ENCODE data around the gene ZNF384. TPM values are rescaled to one million over a fixed set of nuclear protein-coding genes. Genes with fewer than 3 reads are reported as not detected.

Gene ZNF384
- total RNA-seq, 4 donors from 2014 or later: 26.2 to 52.5 (median 38.2) TPM

DNA sequence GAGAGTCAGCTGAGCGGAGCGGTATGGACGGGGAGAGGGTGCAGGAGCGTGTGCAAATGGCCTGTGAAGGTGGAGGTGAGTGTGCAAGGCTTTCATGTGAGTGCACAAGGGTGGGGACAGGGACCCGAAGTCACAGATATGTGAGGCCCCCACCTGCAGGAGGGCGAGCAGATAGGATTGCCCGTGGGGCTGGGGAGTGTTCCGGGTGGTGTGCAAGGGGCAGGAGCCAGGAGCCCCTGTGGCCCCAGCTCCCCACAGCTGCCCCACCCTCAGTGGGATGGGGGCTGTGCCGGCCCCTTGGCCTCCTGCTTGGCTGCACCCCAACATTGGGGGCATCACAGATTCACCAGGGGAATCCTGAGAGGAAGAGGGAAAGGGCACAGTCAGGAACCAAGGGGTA lies 5.5 kb upstream of the ZNF384 start:
- peaks cover 0 to 22% (median 9%) of the 10 kb centered on the region in 4 donors for H3K4me1 ChIP-seq
- WGBS, 2 donors: 83% methylated on average over 9 of the region's 9 CpGs
- TF ChIP-seq EP300 (IDR thresholded peaks at IDR 0.05): no peak
- no peak for TF ChIP-seq POLR2A (IDR thresholded peaks at IDR 0.05)
- TF ChIP-seq, protein P1, sequence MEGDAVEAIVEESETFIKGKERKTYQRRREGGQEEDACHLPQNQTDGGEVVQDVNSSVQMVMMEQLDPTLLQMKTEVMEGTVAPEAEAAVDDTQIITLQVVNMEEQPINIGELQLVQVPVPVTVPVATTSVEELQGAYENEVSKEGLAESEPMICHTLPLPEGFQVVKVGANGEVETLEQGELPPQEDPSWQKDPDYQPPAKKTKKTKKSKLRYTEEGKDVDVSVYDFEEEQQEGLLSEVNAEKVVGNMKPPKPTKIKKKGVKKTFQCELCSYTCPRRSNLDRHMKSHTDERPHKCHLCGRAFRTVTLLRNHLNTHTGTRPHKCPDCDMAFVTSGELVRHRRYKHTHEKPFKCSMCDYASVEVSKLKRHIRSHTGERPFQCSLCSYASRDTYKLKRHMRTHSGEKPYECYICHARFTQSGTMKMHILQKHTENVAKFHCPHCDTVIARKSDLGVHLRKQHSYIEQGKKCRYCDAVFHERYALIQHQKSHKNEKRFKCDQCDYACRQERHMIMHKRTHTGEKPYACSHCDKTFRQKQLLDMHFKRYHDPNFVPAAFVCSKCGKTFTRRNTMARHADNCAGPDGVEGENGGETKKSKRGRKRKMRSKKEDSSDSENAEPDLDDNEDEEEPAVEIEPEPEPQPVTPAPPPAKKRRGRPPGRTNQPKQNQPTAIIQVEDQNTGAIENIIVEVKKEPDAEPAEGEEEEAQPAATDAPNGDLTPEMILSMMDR (IDR thresholded peaks at IDR 0.05): no peak
- peaks cover 0 to 28% of the 10 kb centered on the region in 2 donors for H3K27me3 ChIP-seq
- no peak for DNase-seq (ENCODE audit: low spot score in 2 of 2)
- H3K36me3 ChIP-seq: no peaks in the 10 kb centered on the region
- H3K4me3 ChIP-seq: no peak overlapping the region
- H3K9me3 ChIP-seq: no peaks in the 10 kb centered on the region
- H3K27ac ChIP-seq: no peak overlapping the region

DNA sequence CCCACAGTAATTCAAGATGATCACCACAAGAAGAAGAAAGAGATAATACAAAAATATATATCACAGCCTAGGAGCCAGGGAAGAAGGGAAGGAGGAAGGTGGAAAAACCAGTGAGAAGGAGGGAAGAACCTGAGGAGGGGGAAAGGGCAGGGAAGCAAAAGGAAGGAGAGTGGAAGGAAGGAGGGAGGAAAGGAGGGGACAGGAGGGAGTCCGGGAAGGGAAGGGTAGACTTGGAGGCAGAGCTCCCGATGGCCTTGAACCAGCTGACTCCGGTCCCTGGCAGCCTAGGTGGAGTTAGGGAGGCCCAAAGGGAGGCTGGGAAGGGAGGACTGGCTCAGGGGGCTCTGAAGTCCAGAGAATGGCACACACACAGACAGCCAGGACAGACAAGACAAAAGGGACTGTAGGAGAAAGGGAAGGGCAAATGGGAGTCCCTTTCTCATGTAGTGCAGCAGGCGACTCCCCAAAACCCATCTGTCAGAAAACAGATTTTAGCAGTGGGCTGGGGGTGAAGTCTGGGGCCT lies 4.7 kb upstream of the ZNF384 start:
- DNase-seq (ENCODE audit: low spot score in 2 of 2): no peak
- Histone ChIP-seq H3K9me3 (no peaks in the 10 kb centered on the region), H3K4me1 (peaks cover 0 to 20% (median 7%) of the 10 kb centered on the region in 4 donors), H3K27me3 (peaks cover 0 to 20% of the 10 kb centered on the region in 2 donors), H3K36me3 (no peaks in the 10 kb centered on the region), H3K27ac (no peak overlapping the region), H3K4me3 (no peak overlapping the region)
- TF ChIP-seq, protein P1 (IDR thresholded peaks at IDR 0.05): no peak
- no peak for TF ChIP-seq POLR2A (IDR thresholded peaks at IDR 0.05)
- TF ChIP-seq EP300 (IDR thresholded peaks at IDR 0.05): no peak
- 68 to 74% methylated on average over 4 of the region's 4 CpGs for WGBS, 2 donors

DNA sequence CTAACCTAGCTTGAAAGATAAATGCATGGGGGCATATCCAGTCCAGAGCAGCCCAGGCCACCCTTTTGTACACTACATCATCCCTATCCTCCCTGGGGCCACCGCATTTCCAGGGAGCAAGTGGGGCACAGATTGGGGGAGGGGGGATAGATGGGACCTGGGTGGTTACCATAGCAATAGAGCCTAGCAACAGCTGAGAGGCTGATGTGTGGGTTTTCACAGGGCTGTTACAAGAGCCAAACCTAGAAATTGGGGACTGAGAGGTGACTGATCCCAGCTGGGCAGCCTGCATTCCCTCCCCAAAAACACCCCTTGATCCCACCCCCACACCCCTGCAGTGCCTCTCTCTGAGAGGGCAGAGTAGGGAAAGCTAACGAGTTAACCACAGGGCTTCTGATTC lies 3.7 kb upstream of the ZNF384 start:
- DNase-seq (ENCODE audit: low spot score in 2 of 2): no peak
- 55 to 58% methylated on average over 2 of the region's 2 CpGs for WGBS, 2 donors
- Histone ChIP-seq H3K4me1 (peaks cover 3 to 26% (median 12%) of the 10 kb centered on the region in 4 donors), H3K9me3 (no peaks in the 10 kb centered on the region), H3K36me3 (no peaks in the 10 kb centered on the region), H3K4me3 (no peak overlapping the region), H3K27ac (no peak overlapping the region), H3K27me3 (peaks cover 0 to 9% of the 10 kb centered on the region in 2 donors)
- TF ChIP-seq POLR2A (IDR thresholded peaks at IDR 0.05) (no peak), EP300 (IDR thresholded peaks at IDR 0.05) (no peak)
- TF ChIP-seq, protein P1 (IDR thresholded peaks at IDR 0.05): no peak

DNA sequence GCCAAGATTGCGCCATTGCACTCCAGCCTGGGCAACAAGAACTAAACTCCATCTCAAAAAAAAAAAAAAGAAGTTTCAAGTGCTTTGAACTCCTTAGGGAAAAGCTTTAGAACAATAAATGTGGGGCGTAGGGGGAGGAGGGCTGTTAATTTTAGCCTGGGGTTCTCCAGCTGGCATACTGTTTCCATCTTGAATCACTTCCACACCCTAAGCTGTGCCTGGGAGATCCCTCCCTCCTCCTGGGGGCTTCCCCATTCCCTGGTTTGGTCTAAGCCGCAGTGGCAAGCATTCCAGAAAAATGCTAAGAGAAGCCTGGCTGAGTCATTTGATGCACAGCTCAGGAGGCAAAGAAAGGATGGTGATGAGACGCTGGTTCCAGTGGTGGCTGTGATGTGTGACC lies 2.3 kb upstream of the ZNF384 start:
- H3K4me3 ChIP-seq: no peak overlapping the region
- peaks cover 0 to 4% (median 0%) of the 10 kb centered on the region in 3 donors for H3K36me3 ChIP-seq
- no peak for TF ChIP-seq POLR2A (IDR thresholded peaks at IDR 0.05)
- no peak for TF ChIP-seq EP300 (IDR thresholded peaks at IDR 0.05)
- TF ChIP-seq, protein P1 (IDR thresholded peaks at IDR 0.05): no peak
- 60 to 63% methylated on average over 4 of the region's 4 CpGs for WGBS, 2 donors
- H3K27me3 ChIP-seq: no peaks in the 10 kb centered on the region
- DNase-seq (ENCODE audit: low spot score in 2 of 2): no peak
- peaks cover 3 to 41% (median 21%) of the 10 kb centered on the region in 4 donors for H3K4me1 ChIP-seq
- no peak overlapping the region for H3K27ac ChIP-seq
- H3K9me3 ChIP-seq: no peaks in the 10 kb centered on the region

DNA sequence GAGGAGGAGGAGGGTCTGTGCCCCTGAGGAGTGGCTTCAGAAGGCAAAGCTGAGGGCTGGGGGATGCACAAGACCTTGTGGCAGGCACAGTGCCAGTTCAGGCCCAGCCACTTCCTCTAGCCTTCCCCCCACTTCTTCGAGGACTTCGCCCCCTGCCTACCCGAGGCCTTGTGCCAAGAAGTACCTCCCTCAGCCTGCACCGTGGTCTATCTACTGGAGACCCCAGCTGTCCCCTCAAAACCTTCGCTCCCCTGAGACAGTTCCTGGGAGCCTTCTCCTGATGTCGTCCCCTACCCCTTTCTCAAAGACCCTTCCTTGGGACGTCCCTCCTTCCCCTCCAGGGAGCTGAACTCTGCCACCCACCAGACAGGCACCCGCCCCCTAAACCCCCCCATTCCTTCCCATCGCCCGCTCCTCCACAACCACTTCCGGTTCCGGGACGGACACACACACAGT lies 604 bp downstream of the ZNF384 start:
- no peaks in the 10 kb centered on the region for H3K27me3 ChIP-seq
- H3K4me1 ChIP-seq: peaks cover 3 to 65% (median 23%) of the 10 kb centered on the region in 4 donors
- H3K27ac ChIP-seq: peak overlapping the region; percentile 97 to 99 (median 98)
- TF ChIP-seq POLR2A (IDR thresholded peaks at IDR 0.05): no peak
- TF ChIP-seq, protein P1 (IDR thresholded peaks at IDR 0.05): no peak
- no peak for TF ChIP-seq EP300 (IDR thresholded peaks at IDR 0.05)
- peaks cover 0 to 16% (median 0%) of the 10 kb centered on the region in 3 donors for H3K36me3 ChIP-seq
- DNase-seq (ENCODE audit: low spot score in 2 of 2): peak in 1 of 2 donors; percentile 89
- WGBS, 2 donors: 0 to 1% methylated on average over 13 of the region's 13 CpGs
- H3K4me3 ChIP-seq: peak overlapping the region; percentile 77 to 99 (median 98)
- H3K9me3 ChIP-seq: no peaks in the 10 kb centered on the region
